Liver (tissue), 9 donors: Measurements from ENCODE around the gene PELI1. TPM values are rescaled to one million over a fixed set of nuclear protein-coding genes. Genes with fewer than 3 reads are reported as not detected.

Source experiments
- DNase-seq: peaks from one replicate; pipeline ENCODE4 v3.0.0-alpha.2; 2017; ENCODE audit warnings: low spot score
- H3K27ac ChIP-seq, 2 donors: one replicate each; pipeline ENCODE4 v1.7.0; 2013; ENCODE audit warnings: inconsistent platforms in 2 of 2, low read length in 2 of 2, control low read depth in 1 of 2, low read depth in 1 of 2, mild to moderate bottlenecking in 1 of 2
- H3K27me3 ChIP-seq, 4 donors: one replicate each; pipeline versions ENCODE4 v1.6.1 to v1.7.0; 2013; ENCODE audit warnings: low read length in 3 of 4, inconsistent platforms in 1 of 4, mild to moderate bottlenecking in 1 of 4, moderate library complexity in 1 of 4; ENCODE audit not compliant: control insufficient read depth in 4 of 4, insufficient read depth in 4 of 4
- H3K36me3 ChIP-seq, 4 donors: one replicate each; pipeline versions ENCODE4 v1.6.1 to v1.7.0; 2013; ENCODE audit warnings: low read length in 3 of 4, mild to moderate bottlenecking in 3 of 4, low read depth in 1 of 4, moderate library complexity in 1 of 4; ENCODE audit not compliant: control insufficient read depth in 4 of 4, insufficient read depth in 3 of 4
- H3K4me1 ChIP-seq, 4 donors: one replicate each; pipeline versions ENCODE4 v1.6.1 to v1.7.0; 2013; ENCODE audit warnings: low read length in 3 of 4, mild to moderate bottlenecking in 3 of 4, moderate library complexity in 1 of 4; ENCODE audit not compliant: control insufficient read depth in 4 of 4, insufficient read depth in 4 of 4
- H3K4me3 ChIP-seq, 3 donors: one replicate each; pipeline versions ENCODE4 v1.6.1 to v1.7.0; 2013; ENCODE audit warnings: low read length in 3 of 3, control low read depth in 1 of 3, low read depth in 1 of 3, mild to moderate bottlenecking in 1 of 3
- H3K9ac ChIP-seq, 2 donors: one replicate each; pipeline ENCODE4 v1.7.0; 2013; ENCODE audit warnings: low read length in 2 of 2, mild to moderate bottlenecking in 2 of 2, moderate library complexity in 2 of 2, control low read depth in 1 of 2, low read depth in 1 of 2
- H3K9me3 ChIP-seq, 4 donors: one replicate each; pipeline versions ENCODE4 v1.6.1 to v1.7.0; 2013; ENCODE audit warnings: low read length in 3 of 4; ENCODE audit not compliant: control insufficient read depth in 4 of 4
- ATF3 ChIP-seq: IDR thresholded peaks from 2 replicates; pipeline ENCODE4 v1.6.1; 2016; ENCODE audit warnings: antibody characterized with exemption
- CTCF ChIP-seq: fragments of 150-350 bp; IDR thresholded peaks from 2 replicates; pipeline ENCODE4 v1.5.1; 2017; ENCODE audit warnings: improper control_type of control experiment, low read depth, low read length; ENCODE audit not compliant: missing input control
- EGR1 ChIP-seq, 2 donors: IDR thresholded peaks; 2 replicates each; pipeline ENCODE4 v1.6.1; 2016 to 2018; ENCODE audit warnings: antibody characterized with exemption in 2 of 2, low read depth in 2 of 2
- FOXA1 ChIP-seq: IDR thresholded peaks from 2 replicates; pipeline ENCODE4 v1.6.1; 2016; ENCODE audit warnings: antibody characterized with exemption
- FOXA2 ChIP-seq: IDR thresholded peaks from 2 replicates; pipeline ENCODE4 v1.6.1; 2016; ENCODE audit warnings: antibody characterized with exemption
- GABPA ChIP-seq, 2 donors: IDR thresholded peaks in 1 of 2; conservative IDR thresholded peaks in 1 of 2; 2 replicates each; pipeline ENCODE4 v1.6.1; 2016; ENCODE audit warnings: antibody characterized with exemption in 2 of 2, mild to moderate bottlenecking in 1 of 2, moderate library complexity in 1 of 2
- HNF4A ChIP-seq, 2 donors: conservative IDR thresholded peaks; 2 replicates each; pipeline ENCODE4 v1.6.1; 2016; ENCODE audit warnings: antibody characterized with exemption in 2 of 2, mild to moderate bottlenecking in 2 of 2
- HNF4G ChIP-seq: IDR thresholded peaks from 2 replicates; pipeline ENCODE4 v1.6.1; 2016; ENCODE audit warnings: antibody characterized with exemption
- JUND ChIP-seq, 2 donors: IDR thresholded peaks; 2 replicates each; pipeline ENCODE4 v1.6.1; 2016; ENCODE audit warnings: antibody characterized with exemption in 2 of 2
- MAX ChIP-seq: IDR thresholded peaks from 2 replicates; pipeline ENCODE4 v1.6.1; 2016; ENCODE audit warnings: antibody characterized with exemption
- NR2F2 ChIP-seq: IDR thresholded peaks from 2 replicates; pipeline ENCODE4 v1.6.1; 2016; ENCODE audit warnings: antibody characterized with exemption
- RAD21 ChIP-seq, 2 donors: IDR thresholded peaks; 2 replicates each; pipeline ENCODE4 v1.6.1; 2016; ENCODE audit warnings: antibody characterized with exemption in 2 of 2, mild to moderate bottlenecking in 2 of 2
- REST ChIP-seq: IDR thresholded peaks from 2 replicates; pipeline ENCODE4 v1.6.1; 2016; ENCODE audit warnings: antibody characterized with exemption, mild to moderate bottlenecking
- RXRA ChIP-seq, 2 donors: IDR thresholded peaks; 2 replicates each; pipeline ENCODE4 v1.6.1; 2017 to 2018; ENCODE audit warnings: antibody characterized with exemption in 2 of 2, mild to moderate bottlenecking in 1 of 2
- SP1 ChIP-seq: IDR thresholded peaks from 2 replicates; pipeline ENCODE4 v1.6.1; 2018; ENCODE audit warnings: antibody characterized with exemption, mild to moderate bottlenecking
- TAF1 ChIP-seq: conservative IDR thresholded peaks from 2 replicates; pipeline ENCODE4 v1.6.1; 2016; ENCODE audit warnings: antibody characterized with exemption, mild to moderate bottlenecking
- YY1 ChIP-seq: IDR thresholded peaks from 2 replicates; pipeline ENCODE4 v1.6.1; 2016; ENCODE audit warnings: antibody characterized with exemption, mild to moderate bottlenecking
- ZBTB33 ChIP-seq: IDR thresholded peaks from 2 replicates; pipeline ENCODE4 v1.6.1; 2016; ENCODE audit warnings: antibody characterized with exemption
- WGBS: extraction: QIAGEN DNeasy Blood & Tissue Kit; methylation state at CpG from one replicate; pipeline ENCODE4 v1.1.7; 2013; 5-methylcytosine and 5-hydroxymethylcytosine counted together
- polyA plus RNA-seq, 2 donors: library from polyadenylated mRNA; stranded (reverse) in 1 of 2; unstranded in 1 of 2; fragments of 200-250 nt in 1 of 2; fragments of >200 nt in 1 of 2; fragmentation: Nextera tagmentation in 1 of 2; extraction: Ambion mirVana in 1 of 2; gene quantifications; one replicate each; pipeline versions ENCODE4 v1.2.1 to v1.2.3, GENCODE V29; 2013 to 2015
- total RNA-seq, 2 donors: library from RNA; depleted of rRNA; stranded (reverse); fragments of >200 nt; gene quantifications; one replicate each; pipeline ENCODE4 v1.2.3, GENCODE V29; 2014
- donor health status: healthy.
- donor health status: healthy.
- donor health status: healthy.
- donor health status: healthy.
- donor health status: healthy.

Gene PELI1
- total and polyA plus RNA-seq, 4 donors, result 4.5 to 21.3 (median 7.4) TPM

DNA sequence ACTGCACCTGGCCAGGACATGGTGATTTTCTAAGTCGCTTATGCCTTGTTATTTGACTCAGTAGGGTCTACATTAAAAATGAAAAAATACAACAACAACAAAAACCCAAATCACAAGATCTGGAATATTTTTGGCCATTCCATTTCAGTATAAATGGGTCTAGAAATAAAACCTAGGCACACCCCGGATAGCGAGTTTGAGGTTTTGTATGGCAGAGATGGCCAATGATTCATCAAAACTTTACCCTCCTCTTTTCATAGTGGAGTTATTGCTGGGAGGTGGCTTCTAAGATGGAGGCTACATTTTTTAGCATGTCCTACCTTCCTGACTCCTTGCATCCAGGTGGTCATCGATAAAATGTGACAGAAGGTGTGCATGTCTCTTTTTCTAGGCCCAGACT is 49.3 kb upstream of the PELI1 start (continued):
- TF ChIP-seq ATF3 (no peak), GABPA (IDR thresholded peaks at IDR 0.05 in 1 of 2, conservative IDR thresholded peaks at IDR 0.05 in 1 of 2) (no peak), TAF1 (no peak), RXRA (IDR thresholded peaks at IDR 0.05) (no peak), CTCF (no peak), FOXA1 (no peak), HNF4A (conservative IDR thresholded peaks at IDR 0.05) (no peak)

GRCh38 chr2:64192664-64193105 is 48.5 kb upstream of the PELI1 start:
- Histone ChIP-seq H3K9me3 (no peaks in the 10 kb centered on the region), H3K36me3 (no peaks in the 10 kb centered on the region), H3K4me3 (no peak overlapping the region), H3K27ac (peak overlapping the region; percentile 68 to 70), H3K4me1 (peaks cover 0 to 8% (median 5%) of the 10 kb centered on the region in 4 donors), H3K9ac (no peak overlapping the region), H3K27me3 (no peaks in the 10 kb centered on the region)
- DNase-seq, result no peak
- 38% methylated on average over 6 of the region's 6 CpGs for WGBS
- TF ChIP-seq CTCF (no peak), ZBTB33 (peak; percentile 69), HNF4A (conservative IDR thresholded peaks at IDR 0.05) (peak; percentile 47 to 69), REST (no peak), EGR1 (IDR thresholded peaks at IDR 0.05; ENCODE audit: low read depth in 2 of 2) (peak in 1 of 2 donors; percentile 80), ATF3 (peak; percentile 75), JUND (IDR thresholded peaks at IDR 0.05) (peak in 1 of 2 donors; percentile 47), GABPA (IDR thresholded peaks at IDR 0.05 in 1 of 2, conservative IDR thresholded peaks at IDR 0.05 in 1 of 2) (no peak), YY1 (peak; percentile 58), SP1 (peak; percentile 56), RXRA (IDR thresholded peaks at IDR 0.05) (peak in 1 of 2 donors; percentile 66), FOXA1 (no peak), RAD21 (IDR thresholded peaks at IDR 0.05) (peak; percentile 51 to 62), FOXA2 (peak; percentile 22), MAX (peak; percentile 66), NR2F2 (no peak), HNF4G (no peak), TAF1 (no peak)
